22Rv1 (cell line): ENCODE results near the gene MAGI2.

Source experiments
- H3K27ac ChIP-seq: fragments of 450-650 bp; 2 replicates; pipeline ENCODE4 v1.5.1; 2017
- ZFX ChIP-seq: fragments of 450-650 bp; IDR thresholded peaks from 2 replicates; pipeline ENCODE4 v1.6.1; 2017; ENCODE audit warnings: antibody characterized with exemption, borderline replicate concordance
- TF ChIP-seq, protein P1 (sequence below): fragments of 450-650 bp; IDR thresholded peaks from 2 replicates; pipeline ENCODE4 v1.5.1; 2017; ENCODE audit warnings: mild to moderate bottlenecking

Gene MAGI2

DNA sequence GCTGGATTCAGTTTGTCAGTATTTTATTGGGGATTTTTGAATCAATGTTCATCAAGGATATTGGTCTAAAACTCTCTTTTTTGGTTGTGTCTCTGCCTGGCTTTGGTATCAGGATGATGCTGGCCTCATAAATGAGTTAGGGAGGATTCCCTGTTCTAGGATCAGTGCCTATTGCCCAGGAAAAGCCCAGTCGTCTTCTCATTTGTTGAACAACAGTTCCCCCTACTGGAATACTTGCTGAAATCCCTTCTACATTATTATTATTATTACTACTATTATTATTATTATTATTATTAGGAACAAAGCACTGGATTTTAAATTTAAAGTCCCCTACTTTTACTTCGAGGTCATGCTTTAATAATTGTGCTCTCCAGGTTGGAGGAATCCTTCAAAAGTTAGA is 528.9 kb downstream of the MAGI2 start:
- TF ChIP-seq, protein P1, sequence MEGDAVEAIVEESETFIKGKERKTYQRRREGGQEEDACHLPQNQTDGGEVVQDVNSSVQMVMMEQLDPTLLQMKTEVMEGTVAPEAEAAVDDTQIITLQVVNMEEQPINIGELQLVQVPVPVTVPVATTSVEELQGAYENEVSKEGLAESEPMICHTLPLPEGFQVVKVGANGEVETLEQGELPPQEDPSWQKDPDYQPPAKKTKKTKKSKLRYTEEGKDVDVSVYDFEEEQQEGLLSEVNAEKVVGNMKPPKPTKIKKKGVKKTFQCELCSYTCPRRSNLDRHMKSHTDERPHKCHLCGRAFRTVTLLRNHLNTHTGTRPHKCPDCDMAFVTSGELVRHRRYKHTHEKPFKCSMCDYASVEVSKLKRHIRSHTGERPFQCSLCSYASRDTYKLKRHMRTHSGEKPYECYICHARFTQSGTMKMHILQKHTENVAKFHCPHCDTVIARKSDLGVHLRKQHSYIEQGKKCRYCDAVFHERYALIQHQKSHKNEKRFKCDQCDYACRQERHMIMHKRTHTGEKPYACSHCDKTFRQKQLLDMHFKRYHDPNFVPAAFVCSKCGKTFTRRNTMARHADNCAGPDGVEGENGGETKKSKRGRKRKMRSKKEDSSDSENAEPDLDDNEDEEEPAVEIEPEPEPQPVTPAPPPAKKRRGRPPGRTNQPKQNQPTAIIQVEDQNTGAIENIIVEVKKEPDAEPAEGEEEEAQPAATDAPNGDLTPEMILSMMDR, result peak; percentile 60
- no peak for TF ChIP-seq ZFX
- H3K27ac ChIP-seq, result no peak overlapping the region

DNA sequence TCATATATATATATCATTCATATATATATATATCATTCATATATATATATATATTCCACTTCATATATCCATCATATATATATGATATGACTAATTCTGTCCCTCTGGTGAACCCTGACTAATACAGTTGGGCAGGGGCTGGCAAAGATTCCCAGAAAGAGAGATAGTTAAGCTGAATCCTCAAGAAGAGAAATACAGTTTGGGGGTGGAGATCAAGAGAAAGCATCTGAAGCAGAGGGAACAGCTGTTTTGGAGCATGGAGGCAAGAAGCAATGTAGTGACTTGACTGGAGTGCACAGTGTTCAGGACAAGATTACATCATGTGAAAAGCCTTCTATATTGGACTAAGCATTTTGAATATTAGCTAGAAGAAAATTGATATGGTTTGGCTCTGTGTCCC is 540.7 kb downstream of the MAGI2 start:
- no peak overlapping the region for H3K27ac ChIP-seq
- TF ChIP-seq, protein P1, result no peak
- no peak for TF ChIP-seq ZFX

DNA sequence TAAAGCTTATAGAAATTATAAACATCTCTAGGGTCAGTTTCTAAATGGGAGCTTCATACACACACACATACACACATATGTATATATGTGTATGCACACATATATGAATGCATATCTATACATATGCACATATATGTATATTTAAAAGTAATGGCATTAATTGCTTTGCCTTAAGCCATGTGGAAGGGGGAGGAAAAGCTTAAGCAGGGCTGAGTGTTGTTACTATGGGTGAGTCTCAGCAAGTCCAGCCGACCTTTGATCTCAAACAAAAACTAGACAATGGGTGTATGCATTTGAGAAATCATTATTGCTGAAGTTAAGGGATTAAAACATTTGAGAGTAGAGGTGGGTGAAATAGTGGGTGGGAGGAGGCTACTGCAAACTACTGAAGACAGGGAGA is 546.7 kb downstream of the MAGI2 start:
- H3K27ac ChIP-seq, result no peak overlapping the region
- TF ChIP-seq, protein P1, result no peak
- no peak for TF ChIP-seq ZFX

DNA sequence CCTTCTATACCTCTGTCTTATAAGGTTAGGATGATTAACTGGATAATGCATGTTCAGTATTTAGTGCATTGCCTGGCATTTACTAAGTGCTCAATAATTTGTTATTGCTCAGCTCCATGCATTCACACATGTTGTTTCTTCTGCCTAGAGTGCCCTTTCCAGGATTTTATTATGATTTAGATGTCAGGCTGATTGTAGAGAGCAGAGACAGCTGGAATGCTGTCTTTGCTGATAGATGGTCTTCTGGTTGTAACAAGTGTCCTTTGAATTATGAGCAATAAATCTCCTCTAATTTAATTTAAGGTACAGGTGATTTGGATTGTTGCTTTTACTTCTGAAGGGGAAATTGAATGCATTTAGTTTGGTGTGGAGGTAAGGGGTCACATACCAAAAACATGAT is 548.0 kb downstream of the MAGI2 start:
- H3K27ac ChIP-seq, result no peak overlapping the region
- TF ChIP-seq ZFX, result no peak
- TF ChIP-seq, protein P1, result no peak

DNA sequence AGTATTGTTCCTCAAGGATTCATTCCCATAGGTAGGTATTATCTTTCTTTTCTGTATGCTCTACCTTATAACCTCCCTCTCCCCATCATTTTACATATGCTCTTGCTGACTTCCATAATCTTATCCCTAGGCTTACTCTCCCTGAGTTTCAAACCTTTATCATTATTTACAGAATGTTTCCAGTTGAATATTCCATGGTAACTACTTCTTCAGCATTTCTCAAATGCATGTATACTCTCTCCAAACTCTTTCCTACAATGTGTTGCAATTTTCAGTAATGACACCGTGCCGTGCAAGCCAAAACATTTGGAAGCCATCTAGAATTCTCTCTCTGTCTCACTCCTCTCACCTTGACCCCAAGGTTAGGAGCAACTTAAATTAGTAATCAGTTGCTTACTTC is 548.5 kb downstream of the MAGI2 start:
- no peak for TF ChIP-seq ZFX
- TF ChIP-seq, protein P1, result no peak
- H3K27ac ChIP-seq, result no peak overlapping the region

DNA sequence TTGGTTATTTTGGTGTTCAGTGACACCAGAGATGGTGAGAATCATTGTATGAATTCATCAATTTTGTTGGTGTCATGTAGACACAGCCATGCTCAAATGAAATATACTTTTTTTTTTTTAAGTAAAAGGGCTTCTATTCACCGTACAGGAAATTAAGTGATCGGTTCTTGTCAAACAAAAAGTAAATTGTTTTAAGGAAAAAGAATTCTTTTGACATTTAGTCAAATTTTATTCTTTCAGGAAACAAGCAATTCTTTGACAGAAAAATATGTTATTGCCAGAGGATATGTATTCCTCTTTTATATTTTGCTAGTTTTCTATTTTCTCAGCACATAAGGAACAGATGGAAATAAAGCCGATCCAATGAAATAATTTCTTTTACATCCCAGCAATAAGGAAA is 551.9 kb downstream of the MAGI2 start:
- TF ChIP-seq, protein P1, result no peak
- TF ChIP-seq ZFX, result no peak
- no peak overlapping the region for H3K27ac ChIP-seq

DNA sequence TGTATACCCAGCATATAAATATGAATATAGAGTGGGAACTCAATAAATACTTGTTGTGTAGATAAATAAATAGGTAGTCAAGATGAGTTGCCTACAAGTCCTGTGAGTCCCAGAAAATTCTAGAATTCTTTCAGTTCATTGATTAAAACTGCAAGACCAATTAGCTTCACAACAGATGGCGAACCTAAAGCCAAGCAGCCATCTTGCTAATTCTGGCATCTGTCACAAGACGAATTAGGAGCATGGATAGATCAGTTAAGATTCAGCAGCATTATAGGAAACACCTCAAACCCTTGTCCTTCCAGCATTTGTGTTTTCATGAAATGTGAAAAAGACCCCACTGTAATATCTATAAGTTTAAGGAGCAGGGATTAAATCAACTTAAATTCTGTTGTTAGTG is 552.7 kb downstream of the MAGI2 start:
- TF ChIP-seq, protein P1, result no peak
- no peak for TF ChIP-seq ZFX
- H3K27ac ChIP-seq, result no peak overlapping the region
